ENCODE measurements around the gene GLP2R.

DNA sequence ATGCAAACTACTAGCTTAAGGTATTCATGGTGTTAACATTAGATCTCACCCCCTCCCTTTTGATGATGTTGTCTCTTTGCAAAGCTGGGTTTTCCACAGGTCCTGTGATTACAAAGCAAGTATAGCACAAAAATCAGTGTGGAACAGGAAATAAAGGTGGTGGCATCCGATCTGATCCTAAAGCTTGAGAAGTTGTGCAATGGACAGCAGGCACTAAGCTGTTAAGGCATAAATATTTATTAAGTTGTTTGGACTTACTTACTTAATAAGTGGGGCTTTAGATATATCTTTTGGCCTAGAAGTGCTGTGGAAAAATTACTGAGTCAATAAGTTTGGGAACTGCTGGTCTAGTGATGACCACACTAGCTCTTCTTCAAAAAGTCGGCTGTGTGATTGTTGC, 5.0 kb downstream of the GLP2R start:
- no peak for TF ChIP-seq CTCF (conservative IDR thresholded peaks at IDR 0.05)
- no peak for TF ChIP-seq ZFX (IDR thresholded peaks at IDR 0.05)

Measured in C4-2B (cell line).